ENCODE measurements around the gene CNOT8.
A peak's percentile ranks its signal among the peaks of the same experiment; 100 is the strongest.
"Not testable (repeated sequence)": the region's sequence is repeated elsewhere in the genome, so short reads cannot be mapped to it uniquely, and the experiment has no call there.

The CNOT8 gene

DNA sequence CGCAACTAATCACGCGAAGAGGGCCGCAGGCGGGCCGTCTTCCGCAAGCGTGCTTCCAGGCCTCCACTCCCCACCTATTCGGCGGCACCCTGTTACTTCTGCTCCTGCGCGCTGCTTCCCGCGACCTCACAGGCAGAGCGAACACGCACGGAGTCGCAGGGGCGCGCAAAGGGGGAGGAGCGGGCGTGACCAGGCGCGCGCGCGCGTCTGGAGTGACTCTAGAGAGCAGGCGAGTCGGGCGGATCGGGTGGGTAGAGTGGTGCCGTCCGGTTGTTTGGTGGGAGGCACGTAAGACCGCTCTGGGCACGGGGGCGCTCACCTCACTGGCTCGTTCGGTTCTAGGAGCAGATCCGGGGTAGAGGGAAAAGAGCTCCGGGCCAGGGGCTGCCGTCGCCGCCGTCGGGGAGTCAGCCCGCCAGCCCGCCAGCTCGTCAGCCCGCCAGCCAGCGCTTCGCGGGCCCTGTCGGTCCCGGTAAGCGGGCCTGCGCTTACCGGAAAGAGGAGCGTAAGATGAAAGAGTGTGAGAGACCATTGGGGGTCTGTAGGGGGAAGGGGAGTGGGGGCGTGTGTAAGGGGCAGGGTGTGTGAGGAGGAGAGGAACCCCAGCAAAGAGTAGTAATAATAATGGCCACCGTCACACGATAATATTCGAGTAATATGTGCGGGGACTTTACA is at the start of gene CNOT8:
TSS of gene CNOT8 (plus strand) at position 331 of the 675 bp plus-strand sequence. CDS start 4,652 bp downstream, outside the sequence.
- peak; percentile 96 for DNase-seq (ENCODE audit: low read depth)

- no peak for DNase-seq (ENCODE audit: low read depth)
These were observed 47.2 kb upstream of the CNOT8 start for GRCh38 chr5:154811239-154811638.

DNA sequence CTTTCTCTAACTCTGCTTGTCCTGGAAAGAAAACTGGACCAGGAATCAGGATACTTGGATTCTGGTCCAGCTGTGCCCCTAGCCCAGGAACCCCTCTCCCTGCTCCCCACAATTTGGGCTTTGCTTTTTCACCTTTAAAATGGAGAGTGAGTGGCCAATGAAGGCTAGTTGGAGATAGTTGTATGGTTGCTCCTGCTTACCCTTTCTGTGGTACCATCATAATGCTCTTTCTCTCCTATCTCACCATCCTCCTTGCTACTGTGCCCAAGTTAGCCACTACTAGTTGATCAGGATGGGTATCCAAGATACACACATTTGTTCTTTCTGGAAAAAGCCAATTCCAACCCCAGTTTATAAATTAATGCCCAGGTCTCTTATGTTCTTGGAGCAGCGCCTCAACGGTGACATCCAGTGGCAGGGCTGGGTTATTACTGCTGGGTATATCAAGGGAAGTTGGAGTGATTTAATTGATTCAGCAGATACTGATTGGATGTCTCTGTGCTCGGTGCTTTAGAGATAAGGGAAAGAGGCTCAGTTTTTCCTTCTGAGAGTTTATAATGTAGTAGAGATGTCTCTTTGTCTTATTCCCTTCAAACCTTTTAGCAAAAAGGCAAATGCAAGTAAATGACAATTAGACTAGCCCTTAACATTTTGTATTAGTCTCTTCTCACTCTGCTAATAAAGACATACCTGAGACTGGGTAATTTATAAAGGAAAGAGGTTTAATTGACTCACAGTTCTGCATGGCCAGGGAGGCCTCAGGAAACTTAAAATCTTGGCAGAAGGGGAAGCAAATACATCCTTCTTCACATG is 46.6 kb upstream of the CNOT8 start:
- peak; percentile 52 for DNase-seq (ENCODE audit: low read depth)

DNA sequence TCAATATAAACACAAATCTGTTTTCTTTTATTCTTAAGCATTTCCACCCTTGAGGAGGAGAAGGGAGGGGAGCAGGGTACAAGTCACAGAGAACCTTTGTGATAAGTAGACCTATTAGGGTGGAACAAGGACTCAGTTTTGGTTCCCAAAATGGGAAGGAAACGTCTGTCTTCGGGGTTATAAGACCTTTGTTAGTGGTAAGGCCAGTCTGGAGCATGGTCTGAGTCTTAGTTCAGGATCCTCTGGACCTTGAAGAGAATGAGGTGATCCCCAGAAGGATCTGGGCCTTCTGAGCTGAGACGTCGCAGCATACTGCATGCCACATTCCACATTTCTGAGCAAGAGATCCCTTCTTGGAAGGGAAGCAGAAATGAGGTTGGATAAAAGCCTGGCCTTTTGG is 45.3 kb upstream of the CNOT8 start:
- no peak for DNase-seq (ENCODE audit: low read depth)

DNA sequence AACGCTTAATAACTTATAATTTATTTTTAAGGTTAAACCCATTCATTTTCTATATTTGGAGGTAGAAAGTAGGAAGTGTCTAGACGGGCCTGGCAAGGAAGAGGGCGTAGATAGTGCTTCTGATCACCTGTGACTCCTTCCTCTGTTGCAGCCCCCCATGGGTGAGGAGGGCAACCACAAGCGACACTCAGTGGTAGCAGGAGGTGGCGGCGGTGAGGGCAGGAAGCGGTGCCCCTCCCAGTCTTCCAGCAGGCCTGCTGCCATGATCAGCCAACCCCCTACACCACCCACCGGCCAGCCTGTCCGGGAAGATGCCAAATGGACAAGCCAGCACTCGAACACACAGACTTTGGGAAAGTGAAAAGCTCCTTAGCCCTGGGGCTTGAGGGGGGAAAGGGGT is 44.7 kb upstream of the CNOT8 start:
- DNase-seq (ENCODE audit: low read depth) = peak; percentile 13

DNA sequence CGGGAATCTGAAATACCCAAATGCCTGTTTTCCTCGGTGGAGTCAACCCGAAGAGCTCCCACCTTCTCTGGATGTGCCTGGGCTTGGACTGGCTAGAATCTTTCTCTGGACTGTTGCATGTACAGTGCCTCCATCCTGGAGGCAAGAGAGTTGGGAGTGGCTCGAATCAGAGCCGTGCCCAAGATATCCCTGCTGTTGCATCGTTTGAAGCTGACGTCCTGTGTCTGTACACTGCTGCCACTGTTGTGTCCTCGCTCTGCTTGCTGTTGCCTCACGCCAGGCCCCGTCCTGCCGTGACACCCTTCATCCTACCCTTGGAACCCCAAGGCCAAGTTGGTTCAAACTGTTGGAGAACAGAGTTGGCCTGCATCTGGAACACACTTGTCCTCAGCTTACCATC is 43.4 kb upstream of the CNOT8 start:
- DNase-seq (ENCODE audit: low read depth) = no peak

DNA sequence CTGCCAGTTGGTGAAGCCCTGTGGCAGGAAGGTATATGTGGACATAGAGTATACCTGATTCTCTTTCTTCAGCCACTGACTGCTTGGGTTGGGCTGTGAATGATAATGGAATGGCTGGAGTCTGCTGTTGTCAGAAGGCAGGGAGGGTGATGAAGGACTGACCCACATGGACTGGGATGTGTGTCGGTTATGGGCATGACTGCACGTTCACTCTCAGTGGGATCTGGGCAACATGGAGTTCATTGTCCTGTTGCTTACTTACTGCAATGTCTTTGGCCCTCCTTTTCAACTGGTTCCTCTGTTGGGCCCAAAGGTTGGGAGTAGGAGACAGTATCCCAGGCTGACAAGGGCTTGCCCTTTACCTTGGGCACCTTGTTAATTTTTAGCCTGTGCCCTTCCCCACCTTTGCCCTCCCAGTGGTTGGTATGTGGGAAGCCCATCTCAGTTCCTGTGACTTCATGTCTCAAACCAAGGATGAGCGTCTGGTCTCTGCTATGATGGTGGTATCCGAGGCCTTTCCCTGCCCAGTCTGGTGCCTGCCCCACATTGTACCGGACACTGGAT is 42.7 kb upstream of the CNOT8 start:
- DNase-seq (ENCODE audit: low read depth) = no peak

- DNase-seq (ENCODE audit: low read depth) = no peak
These were observed 41.4 kb upstream of the CNOT8 start for GRCh38 chr5:154816891-154817492.

- DNase-seq (ENCODE audit: low read depth) = no peak
These were observed 40.6 kb upstream of the CNOT8 start for GRCh38 chr5:154817815-154818214.

DNA sequence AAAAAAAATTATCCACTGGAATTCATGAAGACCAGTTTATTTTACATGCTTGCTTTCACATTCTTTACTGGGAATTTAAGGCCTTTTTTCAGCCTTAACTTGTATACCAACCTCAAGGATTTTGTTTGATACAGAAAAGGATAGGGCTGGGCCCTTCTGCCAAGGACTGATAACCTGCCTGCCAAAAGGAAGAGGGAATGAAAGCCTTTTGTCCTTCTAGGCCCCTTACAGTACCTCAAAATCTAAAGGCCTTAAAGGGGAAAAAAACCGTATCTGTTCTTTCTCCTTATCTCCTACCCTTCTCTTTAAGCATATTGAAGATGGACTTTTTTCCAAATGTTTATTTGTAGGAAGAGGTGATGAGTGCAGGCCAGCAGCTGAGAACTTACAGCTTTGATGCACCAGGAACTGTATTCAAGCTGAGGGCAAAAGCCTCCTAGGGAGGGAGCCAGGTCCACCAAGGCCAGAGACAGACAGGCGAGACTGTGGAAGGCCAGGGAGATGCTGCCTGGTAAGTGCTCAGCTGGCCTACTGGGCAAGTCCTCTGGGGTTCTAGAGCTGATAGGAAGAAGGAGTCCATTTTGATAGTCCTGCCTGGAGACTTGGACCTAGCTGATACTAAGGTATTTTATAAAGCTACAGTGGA is 39.8 kb upstream of the CNOT8 start:
- DNase-seq (ENCODE audit: low read depth) = no peak

DNA sequence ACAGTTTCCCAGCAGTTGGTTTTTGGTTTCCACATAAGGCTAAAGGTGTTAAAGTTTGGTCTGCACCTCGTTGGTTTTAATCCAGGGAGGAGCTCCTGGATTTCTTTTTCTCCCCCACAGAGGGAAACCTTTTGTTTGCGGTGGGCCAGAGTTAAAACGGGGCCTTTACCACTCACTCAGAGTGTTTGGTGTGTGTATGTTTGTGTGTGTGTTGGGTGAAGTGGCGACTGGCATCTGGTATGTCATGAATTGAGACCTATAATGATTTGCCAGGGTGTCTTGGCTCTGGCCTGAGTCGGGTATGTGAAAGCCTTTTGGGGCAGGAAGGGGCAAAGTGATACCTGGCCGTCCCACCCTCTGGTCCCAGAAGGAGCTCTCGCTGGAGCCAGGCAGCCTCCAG is 38.9 kb upstream of the CNOT8 start:
- DNase-seq (ENCODE audit: low read depth) = no peak

GRCh38 chr5:154820383-154820782 is 38.0 kb upstream of the CNOT8 start:
- no peak for DNase-seq (ENCODE audit: low read depth)

GRCh38 chr5:154822896-154823295 is 35.5 kb upstream of the CNOT8 start:
- not testable (repeated sequence) for DNase-seq (ENCODE audit: low read depth)

DNA sequence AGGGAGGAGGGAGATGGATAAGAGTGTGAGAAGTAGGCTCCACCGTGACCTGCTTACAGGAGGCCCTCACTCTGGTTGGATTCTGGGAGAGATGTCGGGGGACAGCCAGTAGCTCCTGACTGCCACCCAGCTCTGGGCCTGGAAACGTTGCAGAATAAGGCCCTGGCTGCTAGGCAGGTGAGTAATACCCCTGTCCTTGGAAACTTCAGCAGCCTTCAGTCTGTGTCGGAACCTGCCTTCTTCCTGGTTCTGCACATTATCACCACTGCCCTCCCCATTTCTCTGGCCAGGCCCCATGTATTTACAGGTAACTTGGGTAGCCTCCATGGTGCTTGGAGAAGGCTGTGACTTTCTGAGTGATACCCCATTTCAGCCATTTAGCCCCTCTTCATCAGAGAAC is 34.8 kb upstream of the CNOT8 start:
- DNase-seq (ENCODE audit: low read depth) = no peak

DNA sequence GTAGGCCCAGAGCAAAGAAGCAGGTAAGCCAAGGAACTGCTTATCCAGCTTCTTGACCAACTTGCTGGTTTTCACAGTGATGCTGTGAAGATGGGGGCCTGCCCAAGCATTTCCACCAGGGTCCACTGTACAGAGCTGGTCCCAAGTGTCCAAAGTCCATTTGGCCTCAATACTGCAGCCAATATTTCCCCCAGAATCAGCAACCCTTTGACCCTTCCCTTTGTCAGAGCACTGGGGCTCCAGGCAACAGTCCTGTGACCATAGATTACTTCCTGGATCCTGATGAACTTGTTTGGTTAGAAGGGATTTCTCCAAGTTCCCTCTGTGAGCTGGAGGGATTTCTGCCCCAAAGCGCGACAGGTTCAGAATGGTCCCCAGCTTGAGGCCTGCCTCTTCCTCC is 34.4 kb upstream of the CNOT8 start:
- no peak for DNase-seq (ENCODE audit: low read depth)

DNA sequence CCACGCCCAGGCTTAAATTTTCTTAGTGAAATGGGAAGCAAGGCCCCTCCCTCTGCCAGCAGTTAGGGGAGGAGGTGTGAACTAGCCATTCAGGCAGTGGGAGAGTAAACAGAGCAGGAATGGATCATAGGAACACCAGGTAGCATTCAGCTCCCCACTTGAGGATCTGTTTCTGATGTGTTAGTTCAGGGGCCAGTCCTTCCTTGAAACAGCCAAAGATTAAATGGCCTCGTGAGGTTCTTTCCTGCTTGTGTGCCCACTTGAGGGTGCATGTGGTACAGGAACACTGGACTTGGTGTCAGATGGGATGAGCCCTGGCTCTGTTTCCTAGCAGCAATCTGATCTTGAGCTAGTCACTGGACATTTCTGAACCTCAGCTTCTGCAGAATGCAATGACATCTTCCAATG is 29.2 kb upstream of the CNOT8 start:
- no peak for DNase-seq (ENCODE audit: low read depth)

GRCh38 chr5:154829589-154830218 is 28.7 kb upstream of the CNOT8 start:
- peak; percentile 2 for DNase-seq (ENCODE audit: low read depth)

DNA sequence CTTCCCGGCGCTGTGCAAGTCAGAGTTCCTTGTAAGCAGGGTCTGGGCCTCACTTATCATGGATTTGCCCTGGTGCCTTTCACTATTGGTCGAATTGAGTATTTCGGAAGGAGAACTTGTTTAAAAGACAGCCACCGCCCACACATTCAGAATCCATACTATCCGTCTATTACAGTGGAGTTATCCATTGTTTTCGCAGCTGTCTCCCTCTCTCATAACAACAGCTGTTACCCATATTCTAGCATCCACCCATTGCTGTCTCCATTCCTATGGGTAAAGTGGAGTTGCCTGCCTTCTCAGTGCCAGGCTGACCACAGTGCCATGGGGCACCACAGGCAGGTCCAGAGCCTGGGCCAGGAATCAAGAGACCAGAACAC is 28.2 kb upstream of the CNOT8 start:
- DNase-seq (ENCODE audit: low read depth) = no peak

DNA sequence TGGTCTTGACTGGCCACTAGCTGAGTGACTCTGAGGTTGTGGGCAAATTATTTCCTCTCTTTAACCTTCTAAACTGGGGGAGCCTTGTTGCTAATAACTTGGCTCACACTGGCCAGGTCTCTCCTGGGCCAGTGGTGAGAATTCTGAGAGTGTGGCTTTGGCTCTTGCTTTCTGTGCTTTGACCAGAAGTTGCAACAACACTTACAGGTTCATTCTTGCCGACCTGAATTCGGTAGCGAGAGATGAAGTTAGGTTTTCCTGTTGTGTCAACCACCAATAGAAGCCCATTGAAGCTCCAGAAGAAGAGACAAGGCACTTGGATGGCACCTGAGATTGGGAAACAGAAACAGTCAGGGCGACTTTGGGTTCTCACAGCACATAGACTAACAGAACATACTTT is 27.8 kb upstream of the CNOT8 start:
- no peak for DNase-seq (ENCODE audit: low read depth)

DNA sequence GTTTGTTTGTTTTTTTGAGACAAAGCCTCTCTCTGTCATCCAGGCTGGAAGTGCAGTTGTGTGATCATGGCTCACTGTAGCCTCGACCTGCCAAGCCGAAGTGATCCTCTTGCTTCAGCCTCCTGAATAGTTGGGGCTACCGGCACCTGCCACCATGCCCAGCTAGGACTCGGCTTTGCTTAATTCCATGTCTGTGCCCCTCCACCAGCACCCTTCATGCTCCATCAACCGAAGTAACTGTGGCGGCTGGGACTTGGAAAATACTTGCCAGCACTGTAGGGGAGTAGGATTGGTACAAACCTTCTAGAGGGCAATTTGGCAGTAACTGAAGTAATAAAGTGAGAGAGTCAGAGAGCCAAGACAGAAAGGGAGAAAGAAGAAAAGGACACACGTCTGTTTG is 27.0 kb upstream of the CNOT8 start:
- no peak for DNase-seq (ENCODE audit: low read depth)

DNA sequence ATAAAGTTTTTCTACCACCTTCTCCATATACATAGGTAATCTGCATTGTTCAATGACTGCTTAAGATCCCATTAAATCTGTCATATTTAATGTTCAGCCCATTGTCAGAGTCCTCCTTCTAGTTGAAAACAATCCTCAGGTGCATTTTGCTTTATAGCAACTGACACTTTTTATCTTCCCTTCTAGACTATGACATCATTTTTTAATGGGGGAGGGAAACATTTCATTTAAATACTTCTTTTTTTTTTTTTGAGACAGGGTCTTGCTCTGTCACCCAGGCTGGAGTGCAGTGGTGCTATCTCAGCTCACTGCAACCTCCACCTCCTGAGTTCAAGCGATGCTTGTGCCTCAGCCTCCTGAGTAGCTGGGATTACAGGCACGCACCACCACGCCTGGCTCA is 25.6 kb upstream of the CNOT8 start:
- not testable (repeated sequence) for DNase-seq (ENCODE audit: low read depth)

- no peak for DNase-seq (ENCODE audit: low read depth)
These were observed 24.4 kb upstream of the CNOT8 start for GRCh38 chr5:154834053-154834452.
